ENCODE measurements around the gene GGCX. TPM values are rescaled to one million over a fixed set of nuclear protein-coding genes. Genes with fewer than 3 reads are reported as not detected.

GGCX gene
- total RNA-seq, 1 experiment from 2014 or later = 35.0 TPM

DNA sequence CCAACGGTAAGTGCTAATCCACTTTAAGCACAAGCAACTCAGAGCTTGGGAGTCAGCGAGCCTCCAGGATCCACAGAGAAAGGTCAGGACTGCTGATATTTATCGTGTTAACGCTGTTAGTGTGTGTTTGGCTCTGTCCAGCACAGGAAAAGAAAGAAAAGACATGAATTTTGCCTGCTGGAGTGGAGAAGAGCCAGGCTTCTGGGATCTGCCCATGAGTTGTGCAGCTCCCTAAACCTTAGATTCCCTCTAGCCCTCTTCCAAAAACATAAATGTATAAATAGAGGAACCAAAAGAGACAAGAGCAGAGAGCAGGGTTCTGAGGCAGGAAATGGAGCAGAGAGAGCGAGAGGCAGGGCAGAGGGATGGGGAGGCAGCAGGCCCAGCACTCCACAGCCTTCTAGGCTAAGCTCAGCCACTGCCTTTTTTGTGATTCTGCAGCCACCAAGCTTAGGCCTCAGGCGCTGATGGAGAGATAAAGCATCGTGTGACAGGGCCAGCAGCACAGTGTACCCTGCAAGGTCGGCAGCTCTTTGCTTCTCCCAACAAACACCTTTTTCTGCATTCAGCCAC lies 36.9 kb downstream of the GGCX start:
- DNase-seq (ENCODE audit: extremely low read depth, low read depth) = no peak

DNA sequence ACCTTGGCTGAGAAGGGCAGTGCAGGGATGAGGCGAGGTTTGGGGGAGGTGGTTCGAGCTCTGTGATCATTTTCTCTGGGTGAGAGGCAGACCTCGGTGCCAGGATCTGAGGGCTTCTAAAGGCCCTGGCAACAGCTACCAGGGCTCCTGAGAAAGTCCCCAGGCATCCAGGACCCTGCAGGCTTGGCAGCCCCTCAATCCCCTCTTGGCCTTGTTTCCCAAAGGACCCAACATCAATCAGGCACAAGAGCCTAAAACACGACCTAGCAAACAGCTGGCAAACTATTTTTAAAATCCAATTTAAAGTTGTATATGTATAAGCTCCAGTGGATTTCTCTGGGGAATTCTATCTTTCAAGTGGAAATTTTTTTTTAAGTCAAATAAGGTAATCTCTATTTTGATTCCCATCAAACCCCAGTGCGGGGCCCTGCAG lies 37.4 kb downstream of the GGCX start:
- DNase-seq (ENCODE audit: extremely low read depth, low read depth) = no peak

DNA sequence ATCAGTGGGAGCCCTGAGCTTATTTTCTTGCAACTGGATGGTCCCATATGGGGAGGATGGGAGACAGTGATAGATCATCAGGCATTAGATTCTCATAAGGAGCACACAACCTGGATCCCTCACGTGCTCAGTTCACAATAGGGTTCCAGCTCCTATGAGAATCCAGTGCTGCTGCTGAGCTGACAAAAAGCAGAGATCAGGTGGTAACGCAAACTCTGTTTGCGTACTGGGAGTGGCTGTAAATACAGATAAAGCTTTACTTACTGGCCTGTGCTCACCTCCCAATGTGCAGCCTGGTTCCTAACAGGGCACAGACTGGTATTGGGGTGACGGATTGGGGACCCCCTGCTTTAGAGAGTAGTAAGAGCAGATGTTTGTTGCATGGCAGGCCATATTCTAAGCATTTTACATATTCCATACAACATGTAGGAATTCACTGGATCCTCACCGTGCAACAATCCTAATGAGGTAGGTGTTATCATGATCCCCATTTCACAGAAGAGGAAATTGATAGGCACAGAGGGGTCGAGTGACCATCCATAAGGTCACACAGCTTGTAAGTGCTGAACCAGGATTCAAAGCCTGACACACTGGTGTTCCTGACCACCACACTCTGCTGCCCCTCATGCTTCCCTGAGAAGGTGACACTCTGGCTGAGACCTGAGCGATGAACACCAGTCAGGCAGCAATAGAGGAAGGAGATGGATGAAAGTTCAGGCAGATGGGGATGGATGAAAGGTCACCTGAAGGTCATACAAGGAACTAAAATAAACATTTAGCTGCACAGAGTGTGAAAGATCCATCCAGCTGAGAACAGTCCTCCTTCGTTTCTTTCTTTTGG lies 38.0 kb downstream of the GGCX start:
- DNase-seq (ENCODE audit: extremely low read depth, low read depth) = no peak

- no peak for DNase-seq (ENCODE audit: extremely low read depth, low read depth)
These were observed 39.1 kb downstream of the GGCX start for GRCh38 chr2:85522090-85522647.

GRCh38 chr2:85516653-85517389 lies 44.5 kb downstream of the GGCX start:
- no peak for DNase-seq (ENCODE audit: extremely low read depth, low read depth)

- no peak for DNase-seq (ENCODE audit: extremely low read depth, low read depth)
These were observed 47.0 kb downstream of the GGCX start for GRCh38 chr2:85514323-85514722.

GRCh38 chr2:85511008-85511811 lies 50.1 kb downstream of the GGCX start:
- no peak for DNase-seq (ENCODE audit: extremely low read depth, low read depth)

DNA sequence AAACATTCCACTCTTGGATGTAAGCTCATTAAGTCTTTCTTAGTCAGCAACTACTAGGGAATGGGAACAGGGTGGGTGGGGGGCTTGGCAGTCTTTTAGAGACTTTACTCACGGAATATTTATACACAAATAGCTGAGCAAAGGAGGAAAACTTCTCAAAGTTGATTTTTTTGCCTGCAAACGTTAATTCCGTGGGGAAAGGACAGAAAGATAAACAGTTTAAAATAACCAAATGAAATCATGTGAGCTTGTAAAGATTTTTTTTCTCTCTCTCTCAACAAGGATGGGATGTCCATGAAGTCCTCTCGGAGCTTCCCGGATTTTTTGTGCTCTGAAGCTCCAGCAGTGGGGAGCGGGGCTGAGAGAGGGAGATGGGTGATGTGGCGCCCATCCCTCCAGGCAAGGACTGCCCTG lies 54.5 kb downstream of the GGCX start:
- no peak for DNase-seq (ENCODE audit: extremely low read depth, low read depth)

DNA sequence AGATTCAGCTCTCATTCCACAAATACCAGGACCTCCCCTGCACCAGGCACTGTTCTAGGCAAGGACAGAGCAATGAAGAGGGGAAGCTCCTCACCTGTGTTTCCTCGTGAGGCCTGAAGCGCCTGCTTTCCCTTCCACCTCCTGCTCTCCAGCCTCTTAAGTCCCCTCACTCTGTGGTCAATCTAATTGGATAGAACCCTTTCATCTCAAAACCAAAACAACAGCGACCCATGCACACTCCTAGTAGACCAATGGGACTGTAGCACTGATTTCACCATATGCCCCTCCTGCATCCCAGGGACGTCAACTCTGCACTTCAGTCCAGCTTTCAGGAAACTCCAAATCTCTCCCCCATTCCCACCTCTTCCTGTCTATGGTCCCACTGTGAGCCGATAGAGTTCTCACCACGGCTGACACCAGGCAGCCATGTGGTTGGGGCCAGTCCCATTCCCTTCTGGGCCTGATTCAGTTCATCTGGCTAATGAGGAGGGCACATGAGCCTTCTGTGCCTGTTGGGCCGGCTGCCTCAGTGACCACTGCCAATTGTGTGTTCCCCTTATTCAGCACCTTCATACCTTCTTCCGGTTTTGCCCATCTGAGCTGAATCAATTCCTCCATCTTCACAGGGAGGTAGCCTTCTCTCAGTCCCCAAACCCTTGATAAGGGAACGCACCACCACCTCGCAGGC lies 55.6 kb downstream of the GGCX start:
- DNase-seq (ENCODE audit: extremely low read depth, low read depth) = no peak

DNA sequence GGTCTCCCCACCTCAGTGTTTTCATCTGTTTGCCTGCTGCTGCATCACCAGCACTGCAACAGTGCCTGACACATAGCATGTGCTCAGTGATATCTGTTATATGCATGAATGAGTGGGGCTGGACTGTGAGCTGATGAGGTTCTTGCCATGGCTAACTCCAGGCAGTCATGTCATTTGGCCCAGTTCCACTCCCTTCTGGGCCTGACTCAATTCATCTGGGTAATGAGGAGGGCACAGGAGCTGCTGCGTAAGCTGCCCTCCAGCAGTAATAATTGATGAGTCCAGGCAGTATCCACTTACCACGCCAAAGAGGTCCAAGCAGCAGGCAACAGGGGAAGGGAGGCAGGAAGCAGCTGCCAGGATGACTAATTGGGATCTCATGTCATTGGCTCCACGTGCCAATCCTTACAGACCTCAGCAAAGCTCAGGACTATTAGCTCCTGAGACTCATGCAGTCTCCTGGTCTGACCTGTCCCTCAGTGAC lies 56.5 kb downstream of the GGCX start:
- peak; percentile 50 for DNase-seq (ENCODE audit: extremely low read depth, low read depth)

GRCh38 chr2:85503851-85504777 lies 57.2 kb downstream of the GGCX start:
- no peak for DNase-seq (ENCODE audit: extremely low read depth, low read depth)

- no peak for DNase-seq (ENCODE audit: extremely low read depth, low read depth)
These were observed 58.0 kb downstream of the GGCX start for GRCh38 chr2:85503168-85503850.

DNA sequence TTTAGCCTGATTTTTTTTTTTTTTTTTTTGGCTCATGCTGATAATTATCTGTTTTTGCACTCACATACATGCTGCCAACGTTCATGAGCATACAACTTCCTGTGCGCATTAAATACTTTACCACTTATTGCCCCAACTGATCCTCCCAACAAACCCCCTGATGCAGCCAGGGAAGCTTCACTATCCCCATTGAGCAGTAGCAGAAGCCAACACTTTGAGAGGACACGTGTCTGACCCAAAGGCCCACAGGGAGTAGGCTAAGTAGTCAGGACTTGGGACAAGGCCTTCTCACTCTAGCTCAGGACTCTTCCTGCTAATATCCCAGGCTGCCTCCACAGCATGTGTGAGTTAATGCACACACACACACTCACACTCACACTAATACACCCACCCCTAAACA lies 58.6 kb downstream of the GGCX start:
- no peak for DNase-seq (ENCODE audit: extremely low read depth, low read depth)

DNA sequence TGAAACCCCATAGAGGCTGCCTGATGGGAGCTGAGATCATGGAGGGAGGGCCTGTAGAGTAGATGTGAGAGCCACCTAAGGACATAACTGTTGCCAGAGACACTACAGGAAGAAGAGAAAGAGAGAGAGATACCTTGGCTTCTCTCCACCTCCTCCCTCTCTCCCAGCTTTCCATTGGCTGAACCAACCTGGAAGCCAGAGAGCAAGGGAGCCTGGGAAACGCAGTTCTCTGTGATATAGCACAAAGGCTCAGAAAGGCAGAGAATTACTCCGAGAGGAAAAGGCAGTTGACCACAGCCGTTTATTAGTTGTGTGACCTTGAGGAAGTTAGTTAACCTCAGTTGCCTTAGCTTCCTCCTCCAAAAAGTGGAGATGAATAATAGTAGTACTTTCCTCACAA lies 60.0 kb downstream of the GGCX start:
- no peak for DNase-seq (ENCODE audit: extremely low read depth, low read depth)

DNA sequence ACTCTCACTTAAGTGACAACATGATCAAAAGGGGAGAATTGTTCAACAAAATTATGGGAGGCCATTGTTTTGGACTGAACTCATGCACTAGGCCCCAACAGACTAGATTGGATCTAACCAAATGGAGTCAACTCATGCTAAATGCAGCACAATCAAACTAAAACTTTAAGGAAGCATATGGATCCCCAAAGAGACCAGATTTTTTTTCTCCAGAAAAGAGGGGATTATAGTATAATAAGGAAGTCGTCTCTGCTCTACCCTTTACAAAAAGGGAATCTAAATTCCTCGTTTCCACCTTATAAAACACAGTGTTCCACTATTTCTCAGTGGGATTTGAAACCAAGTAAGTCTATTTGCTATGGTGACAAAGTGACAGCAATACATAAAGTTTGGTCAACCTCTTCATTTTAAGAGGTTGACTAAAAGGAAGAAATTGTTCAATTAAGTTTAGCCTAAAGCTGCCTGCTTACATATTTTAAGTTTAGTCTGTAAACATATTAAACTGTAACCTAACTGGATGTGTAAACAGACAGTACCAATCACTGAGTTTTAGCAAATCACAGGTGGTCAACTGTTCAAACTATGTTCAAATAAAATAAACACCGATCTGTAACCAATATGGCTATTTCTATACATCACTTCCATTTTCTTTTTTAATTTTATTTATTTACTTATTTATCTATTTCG lies 63.2 kb downstream of the GGCX start:
- DNase-seq (ENCODE audit: extremely low read depth, low read depth) = no peak

- DNase-seq (ENCODE audit: extremely low read depth, low read depth) = no peak
These were observed 64.9 kb downstream of the GGCX start for GRCh38 chr2:85496436-85496835.

Measured in NCI-H460 (cell line).